Measurements from ENCODE around the gene ZNF862. TPM values are rescaled to one million over a fixed set of nuclear protein-coding genes. Genes with fewer than 3 reads are reported as not detected.

Gene ZNF862
- polyA plus RNA-seq, 1 of the 3 experiments (the other 2 are of a cell fraction): 17.3 TPM

- Histone ChIP-seq H3K4me1 (ENCODE audit: control insufficient read depth in 1 of 2, insufficient read depth in 2 of 2, low read depth in 1 of 2, low read length in 1 of 2) (peaks cover 0 to 10% of the 10 kb centered on the region in 2 experiments; a peak in 2 of 4 replicates), H3K4me2 (no peak overlapping the region), H3K27ac (ENCODE audit: low read depth in 2 of 2, low read length in 1 of 2) (no peak overlapping the region), H2AFZ (ENCODE audit: low read depth) (no peak overlapping the region), H3K4me3 (ENCODE audit: low read depth in 2 of 2, low read length in 1 of 2) (no peak overlapping the region), H3K9ac (no peak overlapping the region), H3K9me2 (no peaks in the 10 kb centered on the region), H3F3A (replicated peaks; ENCODE audit: insufficient read depth) (peaks cover 3% of the 10 kb centered on the region), H3K27me3 (ENCODE audit: insufficient read depth) (no peaks in the 10 kb centered on the region), H3K9me3 (no peaks in the 10 kb centered on the region), H4K20me1 (ENCODE audit: insufficient read depth) (no peaks in the 10 kb centered on the region), H3K79me2 (ENCODE audit: insufficient read depth) (peaks cover 24% of the 10 kb centered on the region), H3K36me3 (replicated peaks in 1 of 2; ENCODE audit: control insufficient read depth in 1 of 2, insufficient read depth in 2 of 2, low read length in 1 of 2) (peaks cover 7 to 39% of the 10 kb centered on the region in 2 experiments)
- ChIA-PET CTCF (interaction anchor here (0.9 to 2.6 kb wide), 3 partner anchors 18 to 53 kb away, joined by 3 to 6 read pairs (median 4); no protein-coding TSS in a partner anchor), POLR2A (no interaction called here)
- WGBS (ENCODE audit: low lambda C conversion rate): 96% methylated on average over 8 of the region's 9 CpGs
- DNase-seq: no peak
- TF ChIP-seq ZBTB33 (IDR thresholded peaks at IDR 0.05; ENCODE audit: borderline replicate concordance, low read depth) (no peak), IRF3 (IDR thresholded peaks at IDR 0.05; ENCODE audit: low read depth, low read length) (no peak)
Observed at GRCh38 chr7:149843566-149843965, 5.4 kb downstream of the ZNF862 start.

- no peaks in the 10 kb centered on the region for H3K9me3 ChIP-seq
- POLR2A ChIA-PET: no interaction called here
Observed at GRCh38 chr7:149844445-149844844, 6.3 kb downstream of the ZNF862 start.

More at GRCh38 chr7:149844445-149844844, 6.3 kb downstream of the ZNF862 start:
- H3K9me2 ChIP-seq: no peaks in the 10 kb centered on the region
- peaks cover 3% of the 10 kb centered on the region for H3F3A ChIP-seq (replicated peaks; ENCODE audit: insufficient read depth)
- CTCF ChIA-PET: interaction anchor here (0.9 to 2.6 kb wide), 2 partner anchors 17 to 39 kb away, joined by 4 to 6 read pairs; no protein-coding TSS in a partner anchor
- H3K4me1 ChIP-seq (ENCODE audit: control insufficient read depth in 1 of 2, insufficient read depth in 2 of 2, low read depth in 1 of 2, low read length in 1 of 2): peaks cover 0 to 5% of the 10 kb centered on the region in 2 experiments; a peak in 2 of 4 replicates
- DNase-seq: no peak
- peaks cover 15% of the 10 kb centered on the region for H3K79me2 ChIP-seq (ENCODE audit: insufficient read depth)
- no peak overlapping the region for H3K4me3 ChIP-seq (ENCODE audit: low read depth in 2 of 2, low read length in 1 of 2)
- no peaks in the 10 kb centered on the region for H3K27me3 ChIP-seq (ENCODE audit: insufficient read depth)
- H2AFZ ChIP-seq (ENCODE audit: low read depth): no peak overlapping the region
- no peaks in the 10 kb centered on the region for H4K20me1 ChIP-seq (ENCODE audit: insufficient read depth)
- TF ChIP-seq MEF2A (IDR thresholded peaks at IDR 0.05; ENCODE audit: borderline replicate concordance, low read depth): no peak
- TF ChIP-seq PBX3 (IDR thresholded peaks at IDR 0.05): no peak
- TF ChIP-seq JUND (IDR thresholded peaks at IDR 0.05): no peak
- no peak for TF ChIP-seq NFIC (IDR thresholded peaks at IDR 0.05; ENCODE audit: borderline replicate concordance)
- TF ChIP-seq FOXJ3 (CRISPR knock-in tag; IDR thresholded peaks at IDR 0.05): no peak
- no peak for TF ChIP-seq FOXM1 (IDR thresholded peaks at IDR 0.05; ENCODE audit: low read depth)
- no peak for TF ChIP-seq RAD21 (IDR thresholded peaks at IDR 0.05; ENCODE audit: low read length)
- no peak for TF ChIP-seq EZH2phosphoT487 (IDR thresholded peaks at IDR 0.05; ENCODE audit: borderline replicate concordance, low read depth)
- no peak overlapping the region for H3K9ac ChIP-seq
- peaks cover 15 to 41% of the 10 kb centered on the region in 2 experiments for H3K36me3 ChIP-seq (replicated peaks in 1 of 2; ENCODE audit: control insufficient read depth in 1 of 2, insufficient read depth in 2 of 2, low read length in 1 of 2)
- WGBS (ENCODE audit: low lambda C conversion rate): 80% methylated on average over 6 of the region's 6 CpGs
- H3K27ac ChIP-seq (ENCODE audit: low read depth in 2 of 2, low read length in 1 of 2): no peak overlapping the region
- no peak overlapping the region for H3K4me2 ChIP-seq
